Activated naive CD8-positive, alpha-beta T cell treated with anti-CD3 and anti-CD28 coated beads, Interleukin-2, amount 50 U/mL, for 24 hours (primary cell): ENCODE results near the gene GLI3.

Source experiments
- ATAC-seq: fragments of 150-1000 bp; cut with Tn5 transposase; one replicate; pipeline ENCODE4 v1.10.0; 2021
- DNase-seq: peaks from one replicate; pipeline ENCODE4 v3.0.0; 2021
- H3K27ac Mint-ChIP-seq: one replicate; pipeline ENCODE4 v1.8.0; 2021; ENCODE audit warnings: mild to moderate bottlenecking, mixed read lengths
- H3K27me3 Mint-ChIP-seq: one replicate; pipeline ENCODE4 v1.8.0; 2021; ENCODE audit warnings: mixed read lengths
- H3K36me3 Mint-ChIP-seq: one replicate; pipeline ENCODE4 v1.8.0; 2021; ENCODE audit warnings: low read depth, mixed read lengths
- H3K4me1 Mint-ChIP-seq: one replicate; pipeline ENCODE4 v1.8.0; 2021; ENCODE audit warnings: mixed read lengths
- H3K4me3 Mint-ChIP-seq: one replicate; pipeline ENCODE4 v1.8.0; 2021; ENCODE audit warnings: mild to moderate bottlenecking, moderate library complexity, mixed read lengths
- H3K9me3 Mint-ChIP-seq: one replicate; pipeline ENCODE4 v1.8.0; 2021; ENCODE audit warnings: mixed read lengths

Gene GLI3

DNA sequence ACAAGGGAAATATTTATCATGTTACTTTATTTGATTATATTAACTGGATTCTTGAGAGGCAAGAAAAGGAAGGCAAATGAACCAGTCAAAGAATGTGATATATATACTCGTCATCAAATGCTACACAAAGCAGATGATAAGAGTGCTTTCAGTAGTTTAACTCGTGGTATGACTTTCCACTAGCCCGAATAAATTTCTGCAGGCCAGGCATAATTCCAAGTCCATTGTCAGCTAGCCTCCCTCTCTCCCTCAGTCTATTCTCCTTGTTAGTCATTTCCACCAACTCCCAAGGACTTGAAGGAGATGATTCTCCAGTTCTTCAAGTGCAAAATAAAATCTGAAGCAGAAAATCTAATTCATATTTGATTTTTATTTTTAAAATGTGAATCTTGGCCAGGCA is 190.5 kb downstream of the GLI3 start:
- DNase-seq, result no peak
- Mint-ChIP-seq H3K27ac (no peak overlapping the region), H3K4me1 (no peaks in the 10 kb centered on the region), H3K27me3 (no peaks in the 10 kb centered on the region), H3K36me3 (no peaks in the 10 kb centered on the region), H3K4me3 (no peak overlapping the region), H3K9me3 (no peaks in the 10 kb centered on the region)
- no peak for ATAC-seq

DNA sequence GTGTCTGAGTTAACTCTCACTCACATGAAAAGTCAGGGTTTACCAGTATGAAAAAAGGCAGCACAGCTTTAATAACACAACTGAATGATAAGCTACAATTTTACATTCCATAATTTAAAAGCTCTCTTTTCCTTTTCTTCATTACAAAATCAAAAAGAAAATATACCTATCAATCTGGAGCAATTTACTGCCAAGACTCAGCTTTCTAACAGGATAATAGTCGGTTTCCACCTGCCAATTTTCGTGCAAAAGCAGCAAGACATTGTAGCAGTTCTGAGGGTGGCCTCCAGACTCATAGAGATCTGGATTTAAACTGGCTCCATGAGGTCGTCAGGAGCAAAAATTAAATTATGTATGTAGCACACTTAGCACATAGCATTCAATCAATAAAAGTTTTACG is 191.0 kb downstream of the GLI3 start:
- no peak for ATAC-seq
- H3K9me3 Mint-ChIP-seq, result no peaks in the 10 kb centered on the region

DNA sequence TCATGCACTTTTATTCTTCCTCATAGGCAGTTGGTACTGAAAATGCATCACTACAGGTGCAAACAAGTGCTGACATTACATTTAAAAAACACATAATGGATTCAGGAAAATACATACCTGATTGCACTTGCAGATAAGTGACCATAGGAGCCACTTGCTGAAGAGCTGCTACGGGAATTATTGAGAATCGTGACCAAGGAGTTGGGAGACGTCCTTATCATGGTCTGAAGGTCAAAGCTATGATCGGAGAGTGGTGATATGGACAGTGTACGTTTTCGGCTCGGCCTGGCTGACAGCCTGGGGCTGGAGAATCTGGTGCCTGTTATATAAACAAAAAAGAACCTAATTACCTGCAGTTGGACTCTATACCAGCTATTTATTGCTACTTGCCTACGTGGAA is 197.1 kb downstream of the GLI3 start:
- Mint-ChIP-seq H3K4me3 (no peak overlapping the region), H3K36me3 (no peaks in the 10 kb centered on the region), H3K27ac (no peak overlapping the region), H3K9me3 (no peaks in the 10 kb centered on the region), H3K27me3 (no peaks in the 10 kb centered on the region), H3K4me1 (no peaks in the 10 kb centered on the region)
- no peak for ATAC-seq
- DNase-seq, result no peak

More for the DNA sequence above, 191.0 kb downstream of the GLI3 start:
- Mint-ChIP-seq H3K36me3 (no peaks in the 10 kb centered on the region), H3K4me3 (no peak overlapping the region), H3K4me1 (no peaks in the 10 kb centered on the region), H3K27ac (no peak overlapping the region), H3K27me3 (no peaks in the 10 kb centered on the region)
- DNase-seq, result no peak

DNA sequence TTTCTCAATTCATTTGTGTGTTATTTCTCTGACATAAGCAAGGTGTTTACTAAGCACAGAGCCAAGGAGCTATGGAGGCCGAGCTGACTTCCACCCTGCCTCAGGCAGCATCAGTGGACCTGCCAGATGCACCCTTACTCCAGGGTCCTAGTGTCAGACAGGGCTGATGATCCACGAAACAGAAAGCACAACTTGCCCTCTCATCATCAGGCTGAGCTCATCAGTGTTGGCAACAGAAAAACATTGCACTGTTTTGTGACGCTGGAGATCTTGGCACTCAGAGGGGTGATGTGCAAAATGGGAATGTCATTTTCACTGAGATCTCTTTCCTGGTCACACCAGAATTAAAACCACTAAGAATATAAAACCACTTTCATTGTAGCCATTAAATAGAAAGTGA is 201.8 kb downstream of the GLI3 start:
- H3K27ac Mint-ChIP-seq, result no peak overlapping the region
- DNase-seq (no peak), ATAC-seq (no peak)
- no peaks in the 10 kb centered on the region for H3K27me3 Mint-ChIP-seq
- H3K9me3 Mint-ChIP-seq, result no peaks in the 10 kb centered on the region
- no peak overlapping the region for H3K4me3 Mint-ChIP-seq
- H3K4me1 Mint-ChIP-seq, result no peaks in the 10 kb centered on the region
- no peaks in the 10 kb centered on the region for H3K36me3 Mint-ChIP-seq

DNA sequence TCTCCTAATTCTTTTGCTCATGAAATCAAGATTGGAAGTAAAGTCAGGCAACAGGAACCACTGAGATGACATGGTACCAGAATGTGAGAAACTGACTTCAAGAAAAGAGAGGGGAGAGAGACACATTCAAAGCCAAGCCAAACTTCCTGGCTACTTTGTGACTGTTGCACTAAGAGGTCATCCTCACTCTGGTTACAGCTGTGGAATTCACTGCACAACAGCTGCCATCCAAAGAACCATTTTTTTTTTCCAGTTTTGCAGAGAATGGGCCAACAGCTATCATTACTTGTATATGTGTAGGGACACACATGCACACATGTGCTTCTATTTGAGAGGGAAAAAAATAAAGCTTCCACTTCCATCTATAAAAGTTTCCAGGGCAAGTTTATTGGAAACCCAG is 203.5 kb downstream of the GLI3 start:
- Mint-ChIP-seq H3K4me3 (no peak overlapping the region), H3K4me1 (no peaks in the 10 kb centered on the region), H3K27ac (no peak overlapping the region), H3K9me3 (no peaks in the 10 kb centered on the region), H3K27me3 (peaks cover 3% of the 10 kb centered on the region), H3K36me3 (no peaks in the 10 kb centered on the region)
- no peak for DNase-seq
- ATAC-seq, result no peak

DNA sequence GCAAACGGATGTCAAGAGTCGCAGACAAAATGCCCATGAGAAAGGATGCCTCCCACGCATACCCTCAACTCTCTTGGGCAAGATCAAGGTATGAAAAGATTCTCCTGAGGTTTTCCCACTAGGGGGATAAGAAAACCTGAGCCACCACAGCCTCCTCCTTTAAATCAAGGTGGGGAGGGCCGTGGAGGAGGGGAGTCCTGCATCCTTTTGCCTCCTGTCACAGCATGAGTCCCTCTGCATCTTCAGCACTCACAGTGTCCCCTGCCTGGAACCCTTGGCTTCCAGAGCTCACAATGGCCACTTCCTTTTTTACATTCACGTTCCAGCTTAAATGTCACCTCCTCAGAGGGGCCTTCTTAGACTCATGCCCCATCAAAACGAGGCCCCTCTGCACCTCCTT is 207.6 kb downstream of the GLI3 start:
- Mint-ChIP-seq H3K4me1 (no peaks in the 10 kb centered on the region), H3K27me3 (peaks cover 3% of the 10 kb centered on the region), H3K4me3 (no peak overlapping the region), H3K9me3 (no peaks in the 10 kb centered on the region), H3K36me3 (no peaks in the 10 kb centered on the region), H3K27ac (no peak overlapping the region)
- ATAC-seq, result no peak
- DNase-seq, result no peak

DNA sequence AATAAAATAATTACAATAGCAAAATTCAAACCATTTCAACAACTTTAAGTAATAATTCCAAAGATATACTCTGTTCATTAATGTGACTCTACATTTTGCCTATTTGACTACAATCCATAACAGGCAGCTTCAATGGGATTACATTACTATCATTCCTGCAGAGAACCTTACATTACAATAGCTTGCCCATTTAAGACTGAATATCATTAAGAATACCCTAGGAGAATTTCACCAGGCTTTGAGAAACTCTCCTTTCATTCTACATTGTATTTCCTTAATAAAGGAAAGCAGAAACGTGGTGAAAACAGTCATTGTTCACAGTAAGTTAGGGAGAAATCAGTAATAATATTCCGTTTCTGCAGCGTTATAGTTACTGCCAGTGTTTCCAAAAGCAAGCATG is 209.5 kb downstream of the GLI3 start:
- H3K27ac Mint-ChIP-seq, result no peak overlapping the region

DNA sequence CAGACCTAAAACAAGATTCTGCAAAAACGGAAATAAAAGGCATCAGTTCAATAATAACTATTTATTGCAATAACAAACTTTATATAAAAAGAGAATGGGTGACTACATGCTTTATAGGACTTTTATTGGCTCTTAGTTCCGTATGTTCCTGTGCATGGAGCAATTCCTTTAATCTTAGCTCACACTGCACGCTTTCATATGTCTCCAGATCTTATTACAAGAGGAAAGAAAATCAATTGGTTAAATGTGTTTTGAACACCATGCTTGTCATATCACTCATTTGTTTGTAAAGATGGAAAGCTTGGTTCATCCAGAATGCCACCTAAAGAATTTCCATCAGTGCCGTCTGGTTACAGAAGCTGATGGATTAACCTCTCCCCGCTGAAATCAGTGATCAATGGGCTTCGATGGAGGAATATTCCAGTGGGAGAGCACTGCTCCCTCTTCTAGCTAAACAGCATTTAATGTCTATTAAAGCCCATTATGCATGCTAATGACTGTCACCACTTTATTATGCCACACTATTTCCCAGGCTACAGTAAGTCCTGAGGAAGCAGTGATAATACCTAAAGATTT is 210.3 kb downstream of the GLI3 start:
- Mint-ChIP-seq H3K4me3 (no peak overlapping the region), H3K27me3 (peaks cover 6% of the 10 kb centered on the region), H3K36me3 (no peaks in the 10 kb centered on the region), H3K9me3 (no peaks in the 10 kb centered on the region), H3K4me1 (no peaks in the 10 kb centered on the region), H3K27ac (no peak overlapping the region)
- DNase-seq (no peak), ATAC-seq (no peak)

More for the DNA sequence above, 209.5 kb downstream of the GLI3 start:
- Mint-ChIP-seq H3K4me1 (no peaks in the 10 kb centered on the region), H3K4me3 (no peak overlapping the region), H3K36me3 (no peaks in the 10 kb centered on the region), H3K9me3 (no peaks in the 10 kb centered on the region), H3K27me3 (peaks cover 3% of the 10 kb centered on the region)
- ATAC-seq, result no peak
- DNase-seq, result no peak

DNA sequence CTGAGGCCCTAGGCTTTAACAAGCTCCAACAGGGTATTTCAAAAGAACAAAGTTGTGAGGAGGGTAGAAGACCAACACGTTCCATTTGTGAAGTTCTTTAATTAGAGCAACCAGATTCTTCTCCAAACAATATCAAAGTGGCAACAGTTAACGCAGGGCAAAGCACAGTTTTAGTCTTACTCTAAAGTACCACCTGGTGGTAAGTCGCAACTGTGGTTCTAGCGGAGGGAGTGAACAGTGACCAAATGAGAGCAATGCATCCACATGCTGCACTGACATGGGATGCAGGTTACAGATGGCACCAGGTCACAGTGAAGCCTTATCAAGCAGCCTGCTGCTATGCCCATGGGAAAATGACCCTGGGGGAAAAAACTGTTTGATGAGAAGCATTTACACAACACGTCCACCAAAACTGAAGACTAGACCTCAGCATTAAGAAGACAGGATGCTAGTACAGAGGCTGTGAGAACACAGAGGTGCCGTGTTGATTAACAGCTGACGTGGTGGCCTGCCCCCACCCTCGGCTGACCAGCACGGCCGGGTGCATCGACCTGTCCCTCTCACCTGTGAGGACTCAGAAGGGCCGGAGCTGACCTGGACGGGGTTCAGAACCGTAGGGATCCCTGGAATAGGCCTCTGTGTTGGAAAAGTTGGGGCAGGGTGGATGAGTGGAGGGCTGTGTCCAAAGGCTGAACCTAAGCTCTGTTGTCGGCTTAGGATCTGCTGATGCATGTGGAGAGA is 211.2 kb downstream of the GLI3 start:
- Mint-ChIP-seq H3K4me3 (no peak overlapping the region), H3K27me3 (peaks cover 6% of the 10 kb centered on the region), H3K27ac (no peak overlapping the region), H3K9me3 (no peaks in the 10 kb centered on the region), H3K4me1 (no peaks in the 10 kb centered on the region), H3K36me3 (no peaks in the 10 kb centered on the region)
- DNase-seq (no peak), ATAC-seq (no peak)

DNA sequence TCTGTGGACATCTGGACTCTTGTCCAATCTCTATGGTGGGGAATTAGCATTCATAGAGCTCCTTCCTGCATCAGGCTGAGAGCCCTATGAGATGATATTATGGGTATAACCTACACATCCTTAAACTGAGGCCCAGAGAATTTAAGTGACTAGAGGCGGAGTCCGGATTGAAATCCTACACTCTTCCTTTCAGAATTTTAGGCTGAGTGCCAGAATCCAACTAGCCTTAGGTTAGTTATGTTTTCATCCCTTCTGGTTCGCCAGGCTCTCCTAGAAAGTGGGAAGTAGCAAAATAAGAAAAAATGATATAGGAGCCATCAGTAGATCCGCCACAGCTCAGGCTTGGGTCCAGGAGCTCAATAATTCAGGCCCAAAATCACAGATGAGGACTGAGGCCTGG is 212.5 kb downstream of the GLI3 start:
- Mint-ChIP-seq H3K9me3 (no peaks in the 10 kb centered on the region), H3K27ac (no peak overlapping the region), H3K4me1 (no peaks in the 10 kb centered on the region), H3K36me3 (no peaks in the 10 kb centered on the region), H3K27me3 (peaks cover 4% of the 10 kb centered on the region), H3K4me3 (no peak overlapping the region)
- DNase-seq (no peak), ATAC-seq (no peak)

DNA sequence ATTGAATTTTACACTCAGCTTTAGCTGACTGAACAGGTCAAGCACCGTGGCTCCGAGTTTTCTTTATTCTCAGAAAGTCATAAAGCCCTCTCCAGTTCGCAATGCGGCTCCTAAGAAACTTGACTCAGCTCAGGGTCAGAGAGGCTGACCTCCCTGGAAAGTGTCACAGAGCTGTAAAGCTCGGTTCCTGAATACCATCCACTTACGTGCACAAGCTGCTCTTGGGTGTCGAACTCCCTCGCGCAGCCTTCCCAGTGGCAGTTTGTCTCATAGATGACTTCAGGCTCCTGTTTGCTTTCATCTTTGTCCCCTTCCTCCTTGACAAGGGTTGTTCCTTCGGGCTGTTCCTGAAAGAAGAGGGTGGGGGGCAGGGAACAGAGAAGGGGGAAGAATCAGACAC is 213.7 kb downstream of the GLI3 start:
- Mint-ChIP-seq H3K4me1 (no peaks in the 10 kb centered on the region), H3K9me3 (no peaks in the 10 kb centered on the region), H3K36me3 (no peaks in the 10 kb centered on the region), H3K27me3 (peaks cover 9% of the 10 kb centered on the region), H3K4me3 (no peak overlapping the region), H3K27ac (no peak overlapping the region)
- ATAC-seq (no peak), DNase-seq (no peak)

DNA sequence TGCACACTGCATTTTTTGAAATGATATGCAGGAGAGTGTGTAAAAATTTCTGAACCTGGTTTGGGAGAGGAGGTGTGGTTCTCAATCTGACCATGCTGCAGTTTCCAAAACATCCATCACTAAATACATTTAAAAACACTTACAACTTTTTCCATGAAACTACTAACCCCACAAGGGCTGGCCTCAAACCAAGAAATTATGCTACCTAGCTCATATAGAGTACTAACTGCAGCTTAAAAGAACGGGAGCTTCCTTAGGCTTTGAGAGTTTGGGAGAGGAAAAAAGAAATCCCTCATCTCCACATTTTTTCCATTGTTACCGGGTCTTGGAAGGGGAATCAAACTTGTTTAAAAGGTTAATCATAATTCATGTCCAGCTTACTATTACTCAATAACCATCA is 214.2 kb downstream of the GLI3 start:
- Mint-ChIP-seq H3K4me3 (no peak overlapping the region), H3K27me3 (peaks cover 9% of the 10 kb centered on the region), H3K9me3 (no peaks in the 10 kb centered on the region), H3K36me3 (no peaks in the 10 kb centered on the region), H3K27ac (no peak overlapping the region), H3K4me1 (no peaks in the 10 kb centered on the region)
- no peak for DNase-seq
- ATAC-seq, result no peak

DNA sequence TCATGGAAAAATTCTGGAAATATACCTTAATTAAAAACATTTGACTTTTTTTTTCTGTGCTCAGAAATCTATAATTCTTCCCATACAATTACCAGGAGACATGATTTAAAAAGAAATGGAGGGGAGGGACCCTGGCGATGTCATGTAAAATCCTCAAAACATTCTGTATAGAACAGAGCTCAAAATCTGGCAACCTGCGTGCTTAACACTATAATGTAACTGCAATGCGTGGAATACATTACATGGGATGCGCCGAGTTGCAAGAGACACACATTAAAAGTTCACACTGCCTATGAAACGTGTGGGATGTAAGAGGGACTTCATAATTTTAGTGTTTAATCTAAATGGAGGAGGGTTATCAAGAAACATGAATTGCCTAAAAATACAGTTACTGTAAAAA is 215.0 kb downstream of the GLI3 start:
- H3K9me3 Mint-ChIP-seq, result no peaks in the 10 kb centered on the region
- H3K27me3 Mint-ChIP-seq, result peaks cover 9% of the 10 kb centered on the region
- H3K4me3 Mint-ChIP-seq, result no peak overlapping the region
- no peaks in the 10 kb centered on the region for H3K4me1 Mint-ChIP-seq
- no peak for ATAC-seq
- H3K36me3 Mint-ChIP-seq, result no peaks in the 10 kb centered on the region
- no peak overlapping the region for H3K27ac Mint-ChIP-seq
- no peak for DNase-seq

DNA sequence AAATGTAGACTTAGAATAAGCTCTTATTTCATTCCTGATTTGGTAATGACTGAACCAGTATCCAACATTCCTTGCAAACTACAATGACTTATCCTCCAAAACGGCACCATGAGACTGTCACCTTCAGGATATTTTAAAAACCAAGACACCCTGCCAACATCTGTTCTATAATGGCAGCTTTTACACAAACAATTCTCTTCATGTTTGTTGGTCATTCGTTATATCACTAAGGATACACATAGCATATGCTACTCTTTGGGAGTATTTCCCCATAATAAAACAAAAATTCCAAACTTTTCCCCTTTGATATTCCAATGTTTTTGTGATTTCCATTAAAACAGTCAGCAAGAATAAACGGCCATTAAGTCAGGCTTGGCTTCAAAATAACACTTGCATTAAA is 215.4 kb downstream of the GLI3 start:
- Mint-ChIP-seq H3K36me3 (no peaks in the 10 kb centered on the region), H3K4me3 (no peak overlapping the region), H3K27me3 (peaks cover 9% of the 10 kb centered on the region), H3K9me3 (no peaks in the 10 kb centered on the region), H3K4me1 (no peaks in the 10 kb centered on the region), H3K27ac (no peak overlapping the region)
- DNase-seq (no peak), ATAC-seq (no peak)

DNA sequence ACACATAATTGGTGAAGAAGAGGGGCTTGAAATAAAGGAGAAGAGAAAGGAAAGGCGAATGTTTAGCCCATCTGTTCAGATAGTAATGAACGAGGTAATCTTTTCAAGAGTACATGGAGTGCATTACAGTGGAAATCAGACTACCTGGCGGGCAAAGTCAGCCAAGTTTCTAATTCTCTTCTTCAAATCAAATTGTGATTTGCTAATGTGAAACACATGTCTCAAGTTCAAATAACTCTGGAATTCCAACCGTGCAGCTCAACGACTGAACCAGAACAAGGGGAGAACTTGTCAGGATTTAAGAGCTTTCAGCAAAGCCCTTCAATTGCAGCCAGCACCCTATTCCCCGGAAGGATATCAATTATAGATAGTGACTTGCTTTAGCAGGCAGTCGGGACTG is 216.9 kb downstream of the GLI3 start:
- Mint-ChIP-seq H3K36me3 (no peaks in the 10 kb centered on the region), H3K4me1 (no peaks in the 10 kb centered on the region), H3K9me3 (peaks cover 1% of the 10 kb centered on the region), H3K27ac (no peak overlapping the region), H3K27me3 (peaks cover 11% of the 10 kb centered on the region), H3K4me3 (no peak overlapping the region)
- DNase-seq (no peak), ATAC-seq (no peak)
